Panc1 (cell line): ENCODE data around the gene NFYC. TPM values are rescaled to one million over a fixed set of nuclear protein-coding genes. Genes with fewer than 3 reads are reported as not detected.

Experiments used
- ATAC-seq: fragments of 200-7000 bp; cut with Tn5 transposase; 2 replicates; pipeline ENCODE4 v1.9.1; 2020; ENCODE audit warnings: mild to moderate bottlenecking, moderate library complexity
- BruUV-seq: library from RNA; stranded (reverse); fragments of 400-500 nt; replicated peaks from 2 replicates; lab custom pipeline; 2021; lab: Mats Ljungman, UMichigan
- CTCF ChIA-PET: fragments of 300-600 bp; sonication (Branson Sonifier 250); formaldehyde crosslinking; loops from one replicate; lab custom pipeline; 2022; ENCODE audit warnings: antibody characterized with exemption; lab: Charles Lee
- POLR2A ChIA-PET: fragments of 300-600 bp; sonication (Branson Sonifier 250); formaldehyde crosslinking; loops from one replicate; lab custom pipeline; 2022; ENCODE audit warnings: antibody characterized with exemption; lab: Charles Lee
- DNase-seq: peaks from one replicate; pipeline ENCODE4 v3.0.0-alpha.2; 2010; ENCODE audit warnings: low read depth, low spot score
- H3K27ac ChIP-seq: 2 replicates; pipeline ENCODE4 v1.5.1; 2011; ENCODE audit warnings: mild to moderate bottlenecking, low read length, inconsistent platforms
- H3K27me3 ChIP-seq: fragments of 200-500 bp; sonication (Bioruptor generic); 2 replicates; pipeline ENCODE4 v1.6.0; 2014; ENCODE audit warnings: low read length, inconsistent platforms; ENCODE audit not compliant: control insufficient read depth, insufficient read depth
- H3K36me3 ChIP-seq: fragments of 200-500 bp; sonication (Bioruptor generic); 2 replicates; pipeline ENCODE4 v1.5.1; 2014; ENCODE audit warnings: inconsistent platforms, mild to moderate bottlenecking, low read length, moderate library complexity; ENCODE audit not compliant: control insufficient read depth, insufficient read depth
- H3K4me1 ChIP-seq: 2 replicates; pipeline ENCODE4 v1.5.1; 2011; ENCODE audit warnings: inconsistent platforms, mild to moderate bottlenecking, low read length, moderate library complexity; ENCODE audit not compliant: control insufficient read depth, insufficient read depth
- H3K4me3 ChIP-seq, 2 experiments: 2 replicates each; pipeline ENCODE4 v1.5.1; 2011 to 2012; ENCODE audit warnings: low read depth in 2 of 2, low read length in 2 of 2, mild to moderate bottlenecking in 2 of 2, inconsistent platforms in 1 of 2, moderate library complexity in 1 of 2
- H3K9me3 ChIP-seq: fragments of 200-500 bp; sonication (Bioruptor generic); 2 replicates; pipeline ENCODE4 v1.5.1; 2014; ENCODE audit warnings: low read depth, mild to moderate bottlenecking, inconsistent platforms, low read length, moderate library complexity; ENCODE audit not compliant: control insufficient read depth, insufficient read depth
- POLR2AphosphoS5 ChIP-seq: IDR thresholded peaks from 2 replicates; pipeline ENCODE4 v1.6.1; 2012; ENCODE audit warnings: mild to moderate bottlenecking, low read depth, low read length, moderate library complexity
- SIN3A ChIP-seq: IDR thresholded peaks from 2 replicates; pipeline ENCODE4 v1.6.1; 2012; ENCODE audit warnings: low read depth, mild to moderate bottlenecking, low read length, moderate library complexity, borderline replicate concordance; ENCODE audit not compliant: insufficient read depth
- TCF7L2 ChIP-seq: IDR thresholded peaks from 2 replicates; pipeline ENCODE4 v1.6.1; 2011; ENCODE audit warnings: mild to moderate bottlenecking, low read depth, low read length, inconsistent platforms
- in situ Hi-C: cut with HindIII; loops from 2 replicates; pipeline ENCODE4 v1.10.0; 2016; ENCODE audit warnings: low sequenced_read_pairs, low pct_unique_long_range_greater_than_20kb
- intact Hi-C: fragments of 100-400 bp; cut with micrococcal nuclease; formaldehyde crosslinking; loops from one replicate; pipeline ENCODE4 v1.10.0; 2022; ENCODE audit not compliant: unreplicated experiment
- total RNA-seq: library from RNA; stranded (reverse); gene quantifications from one replicate; pipeline ENCODE4 v1.2.1, GENCODE V29; 2021; ENCODE audit not compliant: unreplicated experiment
- TF ChIP-seq, protein P1 (sequence below), 2 experiments: IDR thresholded peaks; 2 replicates each; pipeline ENCODE4 v1.6.1; 2011 to 2012; ENCODE audit warnings: low read depth in 2 of 2, control low read depth in 1 of 2, low read length in 1 of 2, mild to moderate bottlenecking in 1 of 2, moderate library complexity in 1 of 2; ENCODE audit not compliant: insufficient read depth in 1 of 2
- TF ChIP-seq, protein P2 (sequence below): fragments of 450-650 bp; IDR thresholded peaks from 2 replicates; pipeline ENCODE4 v1.5.1; 2017; ENCODE audit warnings: mild to moderate bottlenecking

NFYC gene
- total RNA-seq, 1 experiment from 2014 or later = 81.9 TPM

DNA sequence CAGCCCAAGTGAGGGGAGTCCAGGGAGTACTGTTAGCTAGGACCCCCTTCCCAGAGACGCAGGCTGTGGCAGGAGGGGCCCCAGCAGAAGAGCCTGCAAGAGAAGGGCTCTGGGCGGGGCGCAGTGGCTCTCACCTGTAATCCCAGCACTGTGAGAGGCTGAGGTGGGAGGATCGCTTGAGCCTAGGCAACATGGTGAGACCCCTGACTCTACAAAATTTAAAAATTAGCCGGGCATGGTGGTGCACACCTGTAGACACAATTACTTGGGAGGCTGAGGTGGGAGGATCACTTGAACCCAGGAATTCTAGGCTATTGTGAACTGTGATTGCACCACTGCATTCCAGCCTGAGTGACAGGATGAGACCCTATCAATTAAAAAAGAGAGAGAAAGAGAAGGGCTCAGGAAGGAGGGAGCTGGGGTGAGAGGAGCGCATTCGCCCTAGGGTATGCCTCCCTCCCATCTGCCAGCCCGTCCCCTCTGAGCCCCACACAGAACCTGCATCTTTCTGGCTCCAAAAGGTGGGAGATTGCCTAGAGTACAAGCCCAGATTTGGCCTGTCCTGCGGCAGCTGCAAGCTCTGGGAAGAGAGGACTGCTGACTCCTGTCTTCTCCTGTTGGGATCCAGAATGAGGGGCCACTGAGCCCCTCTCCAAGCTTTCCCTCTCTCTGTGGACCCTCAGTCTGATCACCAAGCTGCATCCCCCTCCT is 95.6 kb downstream of the NFYC start:
- intact Hi-C loops (no loop called here), in situ Hi-C loops (no loop called here)
- Histone ChIP-seq H3K27me3 (no peaks in the 10 kb centered on the region), H3K36me3 (no peaks in the 10 kb centered on the region), H3K27ac (no peak overlapping the region), H3K9me3 (no peaks in the 10 kb centered on the region), H3K4me1 (peaks cover 23% of the 10 kb centered on the region), H3K4me3 (no peak overlapping the region)
- DNase-seq (no peak), ATAC-seq (no peak)
- CTCF ChIA-PET = no interaction called here
- TF ChIP-seq TCF7L2 (no peak), SIN3A (no peak), POLR2AphosphoS5 (no peak)
- TF ChIP-seq, protein P1, sequence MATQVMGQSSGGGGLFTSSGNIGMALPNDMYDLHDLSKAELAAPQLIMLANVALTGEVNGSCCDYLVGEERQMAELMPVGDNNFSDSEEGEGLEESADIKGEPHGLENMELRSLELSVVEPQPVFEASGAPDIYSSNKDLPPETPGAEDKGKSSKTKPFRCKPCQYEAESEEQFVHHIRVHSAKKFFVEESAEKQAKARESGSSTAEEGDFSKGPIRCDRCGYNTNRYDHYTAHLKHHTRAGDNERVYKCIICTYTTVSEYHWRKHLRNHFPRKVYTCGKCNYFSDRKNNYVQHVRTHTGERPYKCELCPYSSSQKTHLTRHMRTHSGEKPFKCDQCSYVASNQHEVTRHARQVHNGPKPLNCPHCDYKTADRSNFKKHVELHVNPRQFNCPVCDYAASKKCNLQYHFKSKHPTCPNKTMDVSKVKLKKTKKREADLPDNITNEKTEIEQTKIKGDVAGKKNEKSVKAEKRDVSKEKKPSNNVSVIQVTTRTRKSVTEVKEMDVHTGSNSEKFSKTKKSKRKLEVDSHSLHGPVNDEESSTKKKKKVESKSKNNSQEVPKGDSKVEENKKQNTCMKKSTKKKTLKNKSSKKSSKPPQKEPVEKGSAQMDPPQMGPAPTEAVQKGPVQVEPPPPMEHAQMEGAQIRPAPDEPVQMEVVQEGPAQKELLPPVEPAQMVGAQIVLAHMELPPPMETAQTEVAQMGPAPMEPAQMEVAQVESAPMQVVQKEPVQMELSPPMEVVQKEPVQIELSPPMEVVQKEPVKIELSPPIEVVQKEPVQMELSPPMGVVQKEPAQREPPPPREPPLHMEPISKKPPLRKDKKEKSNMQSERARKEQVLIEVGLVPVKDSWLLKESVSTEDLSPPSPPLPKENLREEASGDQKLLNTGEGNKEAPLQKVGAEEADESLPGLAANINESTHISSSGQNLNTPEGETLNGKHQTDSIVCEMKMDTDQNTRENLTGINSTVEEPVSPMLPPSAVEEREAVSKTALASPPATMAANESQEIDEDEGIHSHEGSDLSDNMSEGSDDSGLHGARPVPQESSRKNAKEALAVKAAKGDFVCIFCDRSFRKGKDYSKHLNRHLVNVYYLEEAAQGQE (IDR thresholded peaks at IDR 0.05; ENCODE audit: insufficient read depth in 1 of 2, low read depth in 2 of 2, low read length in 1 of 2) = no peak
- TF ChIP-seq, protein P2, sequence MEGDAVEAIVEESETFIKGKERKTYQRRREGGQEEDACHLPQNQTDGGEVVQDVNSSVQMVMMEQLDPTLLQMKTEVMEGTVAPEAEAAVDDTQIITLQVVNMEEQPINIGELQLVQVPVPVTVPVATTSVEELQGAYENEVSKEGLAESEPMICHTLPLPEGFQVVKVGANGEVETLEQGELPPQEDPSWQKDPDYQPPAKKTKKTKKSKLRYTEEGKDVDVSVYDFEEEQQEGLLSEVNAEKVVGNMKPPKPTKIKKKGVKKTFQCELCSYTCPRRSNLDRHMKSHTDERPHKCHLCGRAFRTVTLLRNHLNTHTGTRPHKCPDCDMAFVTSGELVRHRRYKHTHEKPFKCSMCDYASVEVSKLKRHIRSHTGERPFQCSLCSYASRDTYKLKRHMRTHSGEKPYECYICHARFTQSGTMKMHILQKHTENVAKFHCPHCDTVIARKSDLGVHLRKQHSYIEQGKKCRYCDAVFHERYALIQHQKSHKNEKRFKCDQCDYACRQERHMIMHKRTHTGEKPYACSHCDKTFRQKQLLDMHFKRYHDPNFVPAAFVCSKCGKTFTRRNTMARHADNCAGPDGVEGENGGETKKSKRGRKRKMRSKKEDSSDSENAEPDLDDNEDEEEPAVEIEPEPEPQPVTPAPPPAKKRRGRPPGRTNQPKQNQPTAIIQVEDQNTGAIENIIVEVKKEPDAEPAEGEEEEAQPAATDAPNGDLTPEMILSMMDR = no peak
- POLR2A ChIA-PET = no interaction called here
- BruUV-seq = no TSS peak

DNA sequence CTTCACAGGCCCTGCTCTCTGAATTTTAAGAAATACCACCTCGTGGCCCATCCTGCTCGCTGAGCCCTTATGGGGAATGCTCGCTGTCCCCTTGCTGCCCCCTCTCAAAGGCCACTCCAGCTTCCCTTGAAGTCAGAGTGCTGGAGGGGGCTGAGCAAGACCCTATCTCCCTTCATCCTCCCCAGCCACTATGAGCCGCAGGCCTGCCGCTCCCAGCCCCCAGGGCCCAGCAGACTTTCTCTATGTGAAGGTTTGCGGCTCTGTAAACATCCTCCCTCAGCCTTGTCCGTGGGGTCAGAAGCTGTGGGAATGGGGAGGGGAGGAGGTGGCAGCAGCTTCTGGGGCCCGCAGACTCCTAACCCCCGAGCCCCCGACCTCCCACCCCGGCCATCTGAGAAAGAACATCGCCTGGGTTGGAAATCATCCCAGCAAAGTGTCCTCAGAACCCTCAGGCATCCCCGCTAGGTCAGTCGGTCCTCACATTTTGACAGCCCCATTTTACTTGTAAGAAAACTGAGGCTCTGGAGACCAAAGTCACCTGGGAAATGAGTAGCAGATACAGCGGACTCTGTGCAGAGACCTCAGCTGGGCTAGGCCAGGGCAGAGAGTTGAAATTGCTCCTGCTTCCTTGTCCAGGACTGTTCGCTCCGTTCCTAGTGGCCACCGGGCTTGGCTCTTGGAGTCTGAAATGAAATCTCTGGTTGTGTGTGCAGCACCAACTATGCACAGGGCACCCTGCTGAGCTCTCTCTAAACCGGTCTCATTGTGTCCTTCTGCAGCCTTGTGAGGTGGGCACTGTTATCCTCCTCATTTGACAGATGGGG is 96.4 kb downstream of the NFYC start:
- no peak for DNase-seq
- TF ChIP-seq, protein P1 (IDR thresholded peaks at IDR 0.05; ENCODE audit: insufficient read depth in 1 of 2, low read depth in 2 of 2, low read length in 1 of 2) = no peak
- POLR2A ChIA-PET = no interaction called here
- Histone ChIP-seq H3K27me3 (no peaks in the 10 kb centered on the region), H3K4me3 (no peak overlapping the region), H3K27ac (no peak overlapping the region), H3K36me3 (no peaks in the 10 kb centered on the region), H3K4me1 (peaks cover 18% of the 10 kb centered on the region), H3K9me3 (no peaks in the 10 kb centered on the region)
- no peak for ATAC-seq
- in situ Hi-C loops = no loop called here
- intact Hi-C loops = no loop called here
- CTCF ChIA-PET = no interaction called here
- BruUV-seq = no TSS peak
